Smooth muscle cell (in vitro differentiated cells): ENCODE data around the gene ZNF628. TPM values are rescaled to one million over a fixed set of nuclear protein-coding genes. Genes with fewer than 3 reads are reported as not detected.

Source experiments
- DNase-seq: peaks from one replicate; lab custom pipeline; 2025; ENCODE audit not compliant: unreplicated experiment; lab: John Stamatoyannopoulos, UW
- H2AFZ ChIP-seq: fragments of 200-600 bp; sonication (generic); 2 replicates; pipeline ENCODE4 v1.6.0; 2016; ENCODE audit warnings: antibody characterized with exemption, low read depth, mild to moderate bottlenecking
- H3F3A ChIP-seq: fragments of 200-600 bp; sonication (generic); 2 replicates; pipeline ENCODE4 v1.6.0; 2017; ENCODE audit warnings: antibody characterized with exemption, low read depth
- H3K27ac ChIP-seq: fragments of 200-600 bp; sonication (generic); 2 replicates; pipeline ENCODE4 v1.5.1; 2016; ENCODE audit warnings: low read depth, mild to moderate bottlenecking
- H3K27me3 ChIP-seq: fragments of 200-600 bp; sonication (generic); 2 replicates; pipeline ENCODE4 v1.6.1; 2016; ENCODE audit warnings: low read depth, mild to moderate bottlenecking
- H3K36me3 ChIP-seq: fragments of 200-600 bp; sonication (generic); 2 replicates; pipeline ENCODE4 v1.5.1; 2016; ENCODE audit warnings: low read depth
- H3K4me1 ChIP-seq: fragments of 200-600 bp; sonication (generic); 2 replicates; pipeline ENCODE4 v1.5.1; 2016; ENCODE audit warnings: low read depth
- H3K4me2 ChIP-seq: fragments of 200-600 bp; sonication (generic); 2 replicates; pipeline ENCODE4 v1.6.0; 2016; ENCODE audit warnings: mild to moderate bottlenecking
- H3K4me3 ChIP-seq: fragments of 200-600 bp; sonication (generic); 2 replicates; pipeline ENCODE4 v1.5.1; 2016; ENCODE audit warnings: mild to moderate bottlenecking
- H3K79me2 ChIP-seq: fragments of 200-600 bp; sonication (generic); 2 replicates; pipeline ENCODE4 v1.6.0; 2016; ENCODE audit warnings: low read depth, mild to moderate bottlenecking
- H3K9ac ChIP-seq: fragments of 200-600 bp; sonication (generic); 2 replicates; pipeline ENCODE4 v1.6.0; 2016; ENCODE audit warnings: low read depth
- H3K9me3 ChIP-seq: fragments of 200-600 bp; sonication (generic); replicated peaks from 2 replicates; pipeline ENCODE4 v1.5.1; 2016; ENCODE audit warnings: low read depth
- H4K20me1 ChIP-seq: fragments of 200-600 bp; sonication (generic); 2 replicates; pipeline ENCODE4 v1.6.0; 2016; ENCODE audit warnings: low read depth
- CTCF ChIP-seq: fragments of 200-600 bp; sonication (generic); IDR thresholded peaks from 2 replicates; pipeline ENCODE4 v1.5.1; 2017; ENCODE audit warnings: borderline replicate concordance, mild to moderate bottlenecking, antibody characterized with exemption; ENCODE audit not compliant: insufficient read depth, poor library complexity, severe bottlenecking
- WGBS: methylation state at CpG from one replicate; pipeline ENCODE4 v1.1.7; 2016; ENCODE audit warnings: low lambda C conversion rate; 5-methylcytosine and 5-hydroxymethylcytosine counted together
- polyA plus RNA-seq: library from polyadenylated mRNA; unstranded; fragments of >200 nt; fragmentation: Nextera tagmentation; extraction: Ambion mirVana; gene quantifications from 2 replicates; pipeline ENCODE4 v1.2.1, GENCODE V29; 2016
- total RNA-seq: library from RNA; depleted of rRNA; stranded (reverse); fragments of >200 nt; gene quantifications from 2 replicates; pipeline ENCODE4 v1.2.3, GENCODE V29; 2014

Gene ZNF628
- total and polyA plus RNA-seq, 2 experiments from 2014 or later = 1.3 to 2.6 TPM

GRCh38 chr19:55516878-55517620 is 40.6 kb downstream of the ZNF628 start:
- peak overlapping the region; percentile 84 for H3K9ac ChIP-seq
- 27% methylated on average over 45 of the region's 61 CpGs for WGBS
- peak; percentile 78 for DNase-seq
- no peaks in the 10 kb centered on the region for H3K79me2 ChIP-seq
- H3K4me2 ChIP-seq = peak overlapping the region; percentile 89
- H3K27me3 ChIP-seq = no peaks in the 10 kb centered on the region
- no peaks in the 10 kb centered on the region for H3F3A ChIP-seq
- H2AFZ ChIP-seq = peak overlapping the region; percentile 72
- no peaks in the 10 kb centered on the region for H3K36me3 ChIP-seq
- no peaks in the 10 kb centered on the region for H4K20me1 ChIP-seq
- TF ChIP-seq CTCF = peak; percentile 85
- H3K4me1 ChIP-seq = no peaks in the 10 kb centered on the region
- no peaks in the 10 kb centered on the region for H3K9me3 ChIP-seq
- peak overlapping the region; percentile 52 for H3K27ac ChIP-seq
- peak overlapping the region; percentile 53 for H3K4me3 ChIP-seq

GRCh38 chr19:55519451-55520311 is 43.3 kb downstream of the ZNF628 start:
- Histone ChIP-seq H2AFZ (no peak overlapping the region), H3K9ac (no peak overlapping the region), H3K4me3 (no peak overlapping the region), H3K27ac (no peak overlapping the region), H3K4me2 (no peak overlapping the region), H3K9me3 (no peaks in the 10 kb centered on the region), H3K79me2 (no peaks in the 10 kb centered on the region), H3K36me3 (no peaks in the 10 kb centered on the region), H3K4me1 (no peaks in the 10 kb centered on the region), H3K27me3 (no peaks in the 10 kb centered on the region), H3F3A (no peaks in the 10 kb centered on the region), H4K20me1 (no peaks in the 10 kb centered on the region)
- no peak for TF ChIP-seq CTCF
- 81% methylated on average over 10 of the region's 10 CpGs for WGBS
- no peak for DNase-seq

GRCh38 chr19:55520691-55521292 is 44.4 kb downstream of the ZNF628 start:
- WGBS = 82% methylated on average over 14 of the region's 14 CpGs
- Histone ChIP-seq H3K79me2 (no peaks in the 10 kb centered on the region), H4K20me1 (no peaks in the 10 kb centered on the region), H3K4me3 (no peak overlapping the region), H3K4me1 (no peaks in the 10 kb centered on the region), H3K9me3 (no peaks in the 10 kb centered on the region), H3K9ac (no peak overlapping the region), H3K27ac (no peak overlapping the region), H3K36me3 (no peaks in the 10 kb centered on the region), H3F3A (no peaks in the 10 kb centered on the region), H3K27me3 (no peaks in the 10 kb centered on the region), H2AFZ (no peak overlapping the region), H3K4me2 (no peak overlapping the region)
- no peak for DNase-seq
- no peak for TF ChIP-seq CTCF
